SK-N-SH treated with all-trans-retinoic acid at 6 μM for 48 hours (cell line): ENCODE results near the gene GSE1.

ENCODE experiments used
- ATAC-seq: fragments of 200-7000 bp; cut with Tn5 transposase; 3 replicates; pipeline ENCODE4 v1.9.1; 2020; ENCODE audit warnings: mild to moderate bottlenecking, moderate library complexity
- ARNTL ChIP-seq: fragments of 450-650 bp; formaldehyde crosslinking; IDR thresholded peaks from 2 replicates; pipeline ENCODE4 v1.5.0; 2020; ENCODE audit warnings: low read depth, mild to moderate bottlenecking, moderate library complexity, borderline replicate concordance
- BACH2 ChIP-seq: fragments of 250-450 bp; sonication (Bioruptor Pico); IDR thresholded peaks from 2 replicates; pipeline ENCODE4 v1.9.0; 2021; ENCODE audit warnings: mild to moderate bottlenecking, borderline replicate concordance
- CREB5 ChIP-seq: fragments of 250-450 bp; sonication (Bioruptor Pico); IDR thresholded peaks from 2 replicates; pipeline ENCODE4 v1.5.1; 2020; ENCODE audit warnings: low read depth, mild to moderate bottlenecking, moderate library complexity
- CSDC2 ChIP-seq: fragments of 250-450 bp; sonication (Bioruptor Pico); IDR thresholded peaks from 2 replicates; pipeline ENCODE4 v1.5.0; 2020; ENCODE audit warnings: mild to moderate bottlenecking, moderate library complexity
- CSRNP3 ChIP-seq: fragments of 250-450 bp; sonication (Bioruptor Pico); IDR thresholded peaks from 2 replicates; pipeline ENCODE4 v1.5.1; 2021; ENCODE audit warnings: mild to moderate bottlenecking, moderate library complexity
- ESRRG ChIP-seq: fragments of 250-450 bp; sonication (Bioruptor Pico); IDR thresholded peaks from 2 replicates; pipeline ENCODE4 v1.6.1; 2021; ENCODE audit warnings: mild to moderate bottlenecking
- GLIS3 ChIP-seq: fragments of 250-450 bp; sonication (Bioruptor Pico); IDR thresholded peaks from 2 replicates; pipeline ENCODE4 v1.5.0; 2020; ENCODE audit warnings: mild to moderate bottlenecking, moderate library complexity
- ISL1 ChIP-seq: fragments of 250-450 bp; sonication (Bioruptor Pico); IDR thresholded peaks from 2 replicates; pipeline ENCODE4 v2.1.2; 2022; ENCODE audit warnings: mild to moderate bottlenecking, moderate library complexity
- PATZ1 ChIP-seq: fragments of 250-450 bp; sonication (Bioruptor Pico); IDR thresholded peaks from 2 replicates; pipeline ENCODE4 v1.8.0; 2020; ENCODE audit warnings: mild to moderate bottlenecking, moderate library complexity, borderline replicate concordance
- POU6F1 ChIP-seq: fragments of 250-450 bp; sonication (Bioruptor Pico); IDR thresholded peaks from 2 replicates; pipeline ENCODE4 v1.8.0; 2021; ENCODE audit warnings: low read depth, mild to moderate bottlenecking, moderate library complexity, borderline replicate concordance
- PPARA ChIP-seq: fragments of 250-450 bp; sonication (Bioruptor Pico); IDR thresholded peaks from 2 replicates; pipeline ENCODE4 v1.5.0; 2020; ENCODE audit warnings: mild to moderate bottlenecking, borderline replicate concordance
- RARB ChIP-seq: fragments of 250-450 bp; sonication (Bioruptor Pico); IDR thresholded peaks from 2 replicates; pipeline ENCODE4 v1.8.0; 2021; ENCODE audit warnings: mild to moderate bottlenecking, moderate library complexity
- SNAI2 ChIP-seq: fragments of 250-450 bp; sonication (Bioruptor Pico); IDR thresholded peaks from 2 replicates; pipeline ENCODE4 v1.5.0; 2020; ENCODE audit warnings: mild to moderate bottlenecking, moderate library complexity
- TCF4 ChIP-seq: fragments of 250-450 bp; sonication (Bioruptor Pico); IDR thresholded peaks from 2 replicates; pipeline ENCODE4 v1.8.0; 2021; ENCODE audit warnings: mild to moderate bottlenecking, moderate library complexity, borderline replicate concordance
- TOX ChIP-seq: fragments of 250-450 bp; sonication (Bioruptor Pico); IDR thresholded peaks from 2 replicates; pipeline ENCODE4 v1.8.0; 2021; ENCODE audit warnings: mild to moderate bottlenecking, moderate library complexity, borderline replicate concordance
- ZC3H10 ChIP-seq: fragments of 250-450 bp; sonication (Bioruptor Pico); IDR thresholded peaks from 2 replicates; pipeline ENCODE4 v1.5.1; 2021; ENCODE audit warnings: mild to moderate bottlenecking, moderate library complexity
- ZFP3 ChIP-seq: fragments of 250-450 bp; sonication (Bioruptor Pico); IDR thresholded peaks from 2 replicates; pipeline ENCODE4 v1.5.0; 2020; ENCODE audit warnings: mild to moderate bottlenecking, moderate library complexity
- ZFP30 ChIP-seq: fragments of 450-650 bp; formaldehyde crosslinking; IDR thresholded peaks from 2 replicates; pipeline ENCODE4 v1.5.0; 2022; ENCODE audit warnings: mild to moderate bottlenecking, moderate library complexity
- ZNF565 ChIP-seq: fragments of 450-650 bp; formaldehyde crosslinking; conservative IDR thresholded peaks from 2 replicates; pipeline ENCODE4 v1.5.0; 2020; ENCODE audit warnings: low read depth, mild to moderate bottlenecking, moderate library complexity
- ZNF70 ChIP-seq: fragments of 450-650 bp; formaldehyde crosslinking; IDR thresholded peaks from 2 replicates; pipeline ENCODE4 v1.5.0; 2020; ENCODE audit warnings: mild to moderate bottlenecking, moderate library complexity
- ZNF8 ChIP-seq: fragments of 450-650 bp; formaldehyde crosslinking; IDR thresholded peaks from 2 replicates; pipeline ENCODE4 v1.5.0; 2020; ENCODE audit warnings: mild to moderate bottlenecking, moderate library complexity

Gene GSE1

GRCh38 chr16:85567935-85568334, 45.2 kb upstream of the GSE1 start:
- no peak for ATAC-seq
- TF ChIP-seq TCF4 (CRISPR knock-in tag) (no peak), TOX (CRISPR knock-in tag) (no peak)
- TF ChIP-seq, all 23 proteins: peak for 0

- no peak for TF ChIP-seq PPARA (CRISPR knock-in tag)
- ATAC-seq: no peak
Measured at GRCh38 chr16:85568519-85568918, 44.6 kb upstream of the GSE1 start.

GRCh38 chr16:85569039-85569614, 44.0 kb upstream of the GSE1 start:
- no peak for TF ChIP-seq SNAI2 (CRISPR knock-in tag)
- TF ChIP-seq POU6F1 (CRISPR knock-in tag): no peak
- TF ChIP-seq CSRNP3 (CRISPR knock-in tag): no peak
- TF ChIP-seq ZC3H10: no peak
- TF ChIP-seq ARNTL (CRISPR knock-in tag): no peak
- TF ChIP-seq PPARA (CRISPR knock-in tag): no peak
- no peak for TF ChIP-seq PATZ1 (CRISPR knock-in tag)
- TF ChIP-seq CSDC2: no peak
- TF ChIP-seq ESRRG: no peak
- TF ChIP-seq ZFP30 (CRISPR knock-in tag): no peak
- no peak for TF ChIP-seq TCF4 (CRISPR knock-in tag)
- no peak for TF ChIP-seq CREB5 (CRISPR knock-in tag)
- TF ChIP-seq BACH2 (CRISPR knock-in tag): no peak
- no peak for ATAC-seq

GRCh38 chr16:85569615-85570212, 43.4 kb upstream of the GSE1 start:
- ATAC-seq: peak; percentile 11; the same call in 2 of the 3 replicates
- no peak for TF ChIP-seq CSDC2
- TF ChIP-seq ZC3H10: no peak
- no peak for TF ChIP-seq ZNF8 (CRISPR knock-in tag)
- TF ChIP-seq RARB (CRISPR knock-in tag): no peak
- TF ChIP-seq ZNF70 (CRISPR knock-in tag): no peak
- no peak for TF ChIP-seq TOX (CRISPR knock-in tag)
- TF ChIP-seq ZFP3: no peak
- TF ChIP-seq ARNTL (CRISPR knock-in tag): no peak
- TF ChIP-seq ZFP30 (CRISPR knock-in tag): no peak
- TF ChIP-seq CREB5 (CRISPR knock-in tag): no peak
- TF ChIP-seq SNAI2 (CRISPR knock-in tag): no peak
- TF ChIP-seq ISL1: no peak
- no peak for TF ChIP-seq ZNF565
- TF ChIP-seq GLIS3 (CRISPR knock-in tag): no peak
- TF ChIP-seq BACH2 (CRISPR knock-in tag): no peak
